ENCODE measurements around the gene KIRREL1.

KIRREL1 gene

DNA sequence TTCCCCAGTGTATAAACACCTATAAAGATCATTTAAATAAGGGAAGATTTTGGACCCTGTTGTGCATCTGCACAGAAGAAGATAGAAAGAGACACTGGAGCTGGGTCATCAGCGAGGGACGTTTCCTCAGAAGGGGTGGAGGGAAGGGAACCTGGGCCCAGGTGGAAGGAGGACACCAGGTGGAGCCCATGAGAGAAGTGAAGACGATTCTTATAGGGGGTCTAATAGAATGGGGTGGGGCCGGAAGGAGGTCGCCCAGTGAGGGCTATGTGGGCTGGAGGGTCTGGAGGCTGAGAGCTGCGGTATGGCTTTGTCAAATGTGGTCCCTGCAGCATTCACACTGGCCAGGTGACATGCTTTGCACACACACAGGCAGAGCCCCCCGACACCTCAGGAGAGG is 13.7 kb downstream of the KIRREL1 start:
- TF ChIP-seq EGR1 (IDR thresholded peaks at IDR 0.05) (no peak), CREB1 (IDR thresholded peaks at IDR 0.05; ENCODE audit: low read depth) (no peak), FOXM1 (IDR thresholded peaks at IDR 0.05; ENCODE audit: borderline replicate concordance, low read depth) (no peak), RAD21 (IDR thresholded peaks at IDR 0.05; ENCODE audit: low read depth) (no peak), NFIC (IDR thresholded peaks at IDR 0.05) (no peak), TCF12 (IDR thresholded peaks at IDR 0.05; ENCODE audit: low read depth) (no peak), ZBTB7A (IDR thresholded peaks at IDR 0.05; ENCODE audit: low read depth) (no peak), EP300 (IDR thresholded peaks at IDR 0.05; ENCODE audit: borderline replicate concordance) (no peak), CEBPB (IDR thresholded peaks at IDR 0.05) (no peak)
- TF ChIP-seq, protein P1, sequence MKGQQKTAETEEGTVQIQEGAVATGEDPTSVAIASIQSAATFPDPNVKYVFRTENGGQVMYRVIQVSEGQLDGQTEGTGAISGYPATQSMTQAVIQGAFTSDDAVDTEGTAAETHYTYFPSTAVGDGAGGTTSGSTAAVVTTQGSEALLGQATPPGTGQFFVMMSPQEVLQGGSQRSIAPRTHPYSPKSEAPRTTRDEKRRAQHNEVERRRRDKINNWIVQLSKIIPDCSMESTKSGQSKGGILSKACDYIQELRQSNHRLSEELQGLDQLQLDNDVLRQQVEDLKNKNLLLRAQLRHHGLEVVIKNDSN (IDR thresholded peaks at IDR 0.05), result no peak
- TF ChIP-seq, protein P2, sequence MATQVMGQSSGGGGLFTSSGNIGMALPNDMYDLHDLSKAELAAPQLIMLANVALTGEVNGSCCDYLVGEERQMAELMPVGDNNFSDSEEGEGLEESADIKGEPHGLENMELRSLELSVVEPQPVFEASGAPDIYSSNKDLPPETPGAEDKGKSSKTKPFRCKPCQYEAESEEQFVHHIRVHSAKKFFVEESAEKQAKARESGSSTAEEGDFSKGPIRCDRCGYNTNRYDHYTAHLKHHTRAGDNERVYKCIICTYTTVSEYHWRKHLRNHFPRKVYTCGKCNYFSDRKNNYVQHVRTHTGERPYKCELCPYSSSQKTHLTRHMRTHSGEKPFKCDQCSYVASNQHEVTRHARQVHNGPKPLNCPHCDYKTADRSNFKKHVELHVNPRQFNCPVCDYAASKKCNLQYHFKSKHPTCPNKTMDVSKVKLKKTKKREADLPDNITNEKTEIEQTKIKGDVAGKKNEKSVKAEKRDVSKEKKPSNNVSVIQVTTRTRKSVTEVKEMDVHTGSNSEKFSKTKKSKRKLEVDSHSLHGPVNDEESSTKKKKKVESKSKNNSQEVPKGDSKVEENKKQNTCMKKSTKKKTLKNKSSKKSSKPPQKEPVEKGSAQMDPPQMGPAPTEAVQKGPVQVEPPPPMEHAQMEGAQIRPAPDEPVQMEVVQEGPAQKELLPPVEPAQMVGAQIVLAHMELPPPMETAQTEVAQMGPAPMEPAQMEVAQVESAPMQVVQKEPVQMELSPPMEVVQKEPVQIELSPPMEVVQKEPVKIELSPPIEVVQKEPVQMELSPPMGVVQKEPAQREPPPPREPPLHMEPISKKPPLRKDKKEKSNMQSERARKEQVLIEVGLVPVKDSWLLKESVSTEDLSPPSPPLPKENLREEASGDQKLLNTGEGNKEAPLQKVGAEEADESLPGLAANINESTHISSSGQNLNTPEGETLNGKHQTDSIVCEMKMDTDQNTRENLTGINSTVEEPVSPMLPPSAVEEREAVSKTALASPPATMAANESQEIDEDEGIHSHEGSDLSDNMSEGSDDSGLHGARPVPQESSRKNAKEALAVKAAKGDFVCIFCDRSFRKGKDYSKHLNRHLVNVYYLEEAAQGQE (IDR thresholded peaks at IDR 0.05; ENCODE audit: low read depth), result no peak
- TF ChIP-seq, protein P3, sequence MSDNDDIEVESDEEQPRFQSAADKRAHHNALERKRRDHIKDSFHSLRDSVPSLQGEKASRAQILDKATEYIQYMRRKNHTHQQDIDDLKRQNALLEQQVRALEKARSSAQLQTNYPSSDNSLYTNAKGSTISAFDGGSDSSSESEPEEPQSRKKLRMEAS (IDR thresholded peaks at IDR 0.05), result no peak

DNA sequence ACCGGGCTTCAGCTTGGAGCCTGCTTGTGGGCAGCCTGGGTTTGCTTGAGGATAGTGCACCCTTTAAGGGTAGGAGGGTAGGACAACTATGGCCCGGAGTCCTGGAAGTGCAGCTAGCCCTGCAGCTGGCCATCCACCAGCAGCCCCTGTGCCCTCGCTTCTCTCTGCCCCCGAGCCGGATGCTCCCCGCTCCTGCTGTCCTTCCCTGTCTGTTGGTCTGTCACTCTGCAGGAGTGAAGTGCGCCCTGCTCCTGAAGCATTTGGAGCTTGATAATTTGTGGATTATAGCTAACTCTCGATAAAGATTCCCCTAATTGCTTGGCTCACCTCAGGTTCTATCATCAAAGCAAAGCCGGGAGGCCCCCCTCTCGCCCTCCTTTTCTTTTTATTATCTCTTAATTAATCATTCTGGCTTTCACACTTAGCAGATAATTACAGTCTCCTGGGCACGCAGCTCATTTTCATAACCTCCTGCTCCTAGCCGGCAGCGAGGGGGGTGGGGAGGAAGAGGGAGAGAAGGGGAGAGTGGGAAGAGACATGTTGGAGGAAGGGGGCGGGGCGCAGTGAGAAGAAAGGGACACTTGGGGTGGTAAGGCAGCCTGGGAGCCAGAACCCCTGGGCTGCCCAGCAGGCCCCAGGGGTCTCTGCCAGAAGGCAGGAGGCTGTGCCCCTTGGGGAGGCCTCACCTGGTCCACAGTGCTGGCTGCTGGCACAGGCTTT is 14.4 kb downstream of the KIRREL1 start:
- TF ChIP-seq YY1 (IDR thresholded peaks at IDR 0.05; ENCODE audit: low read depth), result no peak
- no peak for TF ChIP-seq ZBTB7A (IDR thresholded peaks at IDR 0.05; ENCODE audit: low read depth)
- TF ChIP-seq TEAD4 (IDR thresholded peaks at IDR 0.05), result no peak
- TF ChIP-seq, protein P3 (IDR thresholded peaks at IDR 0.05), result no peak
- TF ChIP-seq RAD21 (IDR thresholded peaks at IDR 0.05; ENCODE audit: low read depth), result no peak
- TF ChIP-seq CREB1 (IDR thresholded peaks at IDR 0.05; ENCODE audit: low read depth), result no peak
- TF ChIP-seq TAF1 (IDR thresholded peaks at IDR 0.05; ENCODE audit: low read depth), result no peak
- TF ChIP-seq, protein P2 (IDR thresholded peaks at IDR 0.05; ENCODE audit: low read depth), result no peak
- TF ChIP-seq TCF12 (IDR thresholded peaks at IDR 0.05; ENCODE audit: low read depth), result no peak
- TF ChIP-seq CEBPB (IDR thresholded peaks at IDR 0.05), result no peak
- TF ChIP-seq FOXM1 (IDR thresholded peaks at IDR 0.05; ENCODE audit: borderline replicate concordance, low read depth), result no peak
- no peak for TF ChIP-seq EGR1 (IDR thresholded peaks at IDR 0.05)

DNA sequence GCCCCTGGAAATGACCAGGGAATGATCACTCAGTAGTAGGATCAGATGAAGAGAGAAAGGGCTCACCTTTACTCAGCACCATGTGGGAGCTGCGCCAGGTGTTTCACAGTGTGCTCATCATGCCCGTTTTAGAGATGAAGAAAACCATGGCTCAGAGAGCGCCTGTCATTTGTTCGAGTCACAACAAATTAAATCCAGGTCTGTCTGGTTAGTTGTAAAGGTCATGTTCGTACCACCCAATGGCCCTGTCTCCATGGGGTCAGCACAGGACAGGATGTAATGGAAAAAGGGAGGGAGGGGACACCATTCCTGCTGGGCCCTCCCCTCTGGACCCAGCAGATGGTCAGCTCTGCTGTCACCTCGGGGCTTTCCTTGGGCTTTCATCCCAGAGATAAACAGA is 15.2 kb downstream of the KIRREL1 start:
- TF ChIP-seq, protein P2 (IDR thresholded peaks at IDR 0.05; ENCODE audit: low read depth), result no peak
- TF ChIP-seq, protein P1 (IDR thresholded peaks at IDR 0.05), result no peak
- TF ChIP-seq TAF1 (IDR thresholded peaks at IDR 0.05; ENCODE audit: low read depth) (no peak), NFIC (IDR thresholded peaks at IDR 0.05) (no peak), FOXM1 (IDR thresholded peaks at IDR 0.05; ENCODE audit: borderline replicate concordance, low read depth) (no peak), EP300 (IDR thresholded peaks at IDR 0.05; ENCODE audit: borderline replicate concordance) (no peak)

DNA sequence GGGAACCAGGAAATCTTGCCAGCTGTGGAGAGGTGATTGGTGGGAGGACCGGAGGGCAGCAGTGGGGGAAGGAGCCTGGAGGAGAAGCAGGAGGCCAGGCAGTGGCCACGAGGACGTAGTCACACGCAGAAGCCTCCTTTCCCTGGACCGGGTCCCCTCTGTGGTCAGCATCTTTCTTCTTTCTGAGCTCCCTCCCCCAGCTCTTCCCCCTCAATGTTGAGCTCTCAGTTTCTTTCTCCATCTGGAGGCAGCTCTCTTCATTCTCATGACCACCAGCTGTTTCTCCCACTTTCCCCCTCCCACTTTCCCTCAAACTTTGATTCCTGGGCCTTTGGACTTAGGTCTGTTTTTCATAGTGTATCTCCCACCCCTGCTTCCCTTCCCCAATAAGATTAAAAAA is 18.3 kb downstream of the KIRREL1 start:
- TF ChIP-seq RAD21 (IDR thresholded peaks at IDR 0.05; ENCODE audit: low read depth) (no peak), TEAD4 (IDR thresholded peaks at IDR 0.05) (no peak), TAF1 (IDR thresholded peaks at IDR 0.05; ENCODE audit: low read depth) (no peak), EGR1 (IDR thresholded peaks at IDR 0.05) (no peak), YY1 (IDR thresholded peaks at IDR 0.05; ENCODE audit: low read depth) (no peak), ZBTB7A (IDR thresholded peaks at IDR 0.05; ENCODE audit: low read depth) (no peak), TCF12 (IDR thresholded peaks at IDR 0.05; ENCODE audit: low read depth) (no peak), FOXM1 (IDR thresholded peaks at IDR 0.05; ENCODE audit: borderline replicate concordance, low read depth) (no peak), NFIC (IDR thresholded peaks at IDR 0.05) (no peak), EP300 (IDR thresholded peaks at IDR 0.05; ENCODE audit: borderline replicate concordance) (no peak), CEBPB (IDR thresholded peaks at IDR 0.05) (no peak), CREB1 (IDR thresholded peaks at IDR 0.05; ENCODE audit: low read depth) (no peak)
- TF ChIP-seq, protein P3 (IDR thresholded peaks at IDR 0.05), result no peak
- TF ChIP-seq, protein P1 (IDR thresholded peaks at IDR 0.05), result no peak
- TF ChIP-seq, protein P2 (IDR thresholded peaks at IDR 0.05; ENCODE audit: low read depth), result no peak
